Kidney epithelial cell (primary cell): ENCODE data around the gene CCBE1. TPM values are rescaled to one million over a fixed set of nuclear protein-coding genes. Genes with fewer than 3 reads are reported as not detected.

Experiments used
- DNase-seq: peaks from one replicate; pipeline ENCODE4 v3.0.0-alpha.2; 2010; ENCODE audit warnings: low read depth
- H3K27me3 ChIP-seq: 2 replicates; pipeline ENCODE4 v1.6.0; 2011; ENCODE audit warnings: low read length; ENCODE audit not compliant: control insufficient read depth, insufficient read depth
- H3K36me3 ChIP-seq: 2 replicates; pipeline ENCODE4 v1.5.1; 2011; ENCODE audit warnings: low read length; ENCODE audit not compliant: control insufficient read depth, insufficient read depth
- H3K4me3 ChIP-seq: 2 replicates; pipeline ENCODE4 v1.5.1; 2011; ENCODE audit warnings: low read depth, mild to moderate bottlenecking, control low read depth, low read length
- CTCF ChIP-seq: IDR thresholded peaks from 2 replicates; pipeline ENCODE4 v1.5.1; 2011; ENCODE audit warnings: mild to moderate bottlenecking, moderate library complexity, low read length, control low read depth, inconsistent platforms; ENCODE audit not compliant: insufficient read depth, poor library complexity, severe bottlenecking
- total RNA-seq: library from RNA; depleted of rRNA; stranded (reverse); fragments of >200 nt; gene quantifications from 2 replicates; pipeline ENCODE4 v1.2.3, GENCODE V29; 2015

Gene CCBE1
- total RNA-seq, 1 donor from 2014 or later = 1.2 TPM

- no peak for TF ChIP-seq CTCF
- Histone ChIP-seq H3K36me3 (no peaks in the 10 kb centered on the region), H3K4me3 (no peak overlapping the region), H3K27me3 (no peaks in the 10 kb centered on the region)
- no peak for DNase-seq
These were observed 242.1 kb downstream of the CCBE1 start for GRCh38 chr18:59454909-59455727.

- Histone ChIP-seq H3K27me3 (no peaks in the 10 kb centered on the region), H3K4me3 (no peak overlapping the region), H3K36me3 (no peaks in the 10 kb centered on the region)
- no peak for TF ChIP-seq CTCF
- no peak for DNase-seq
These were observed 243.7 kb downstream of the CCBE1 start for GRCh38 chr18:59453468-59453961.

- no peaks in the 10 kb centered on the region for H3K36me3 ChIP-seq
- no peak for DNase-seq
- H3K27me3 ChIP-seq = no peaks in the 10 kb centered on the region
- H3K4me3 ChIP-seq = no peak overlapping the region
- TF ChIP-seq CTCF = no peak
These were observed 245.3 kb downstream of the CCBE1 start for GRCh38 chr18:59451963-59452362.

- H3K27me3 ChIP-seq = no peaks in the 10 kb centered on the region
- DNase-seq = no peak
These were observed 246.2 kb downstream of the CCBE1 start for GRCh38 chr18:59451073-59451472.

GRCh38 chr18:59448546-59448945 lies 248.7 kb downstream of the CCBE1 start:
- no peak for DNase-seq
- Histone ChIP-seq H3K36me3 (no peaks in the 10 kb centered on the region), H3K27me3 (no peaks in the 10 kb centered on the region), H3K4me3 (no peak overlapping the region)
- TF ChIP-seq CTCF = no peak

More at GRCh38 chr18:59451073-59451472, 246.2 kb downstream of the CCBE1 start:
- no peak for TF ChIP-seq CTCF
- H3K36me3 ChIP-seq = no peaks in the 10 kb centered on the region
- no peak overlapping the region for H3K4me3 ChIP-seq

- no peak for DNase-seq
- Histone ChIP-seq H3K36me3 (no peaks in the 10 kb centered on the region), H3K27me3 (no peaks in the 10 kb centered on the region), H3K4me3 (no peak overlapping the region)
- peak; percentile 7 for TF ChIP-seq CTCF
These were observed 251.2 kb downstream of the CCBE1 start for GRCh38 chr18:59446012-59446411.
